ENCODE measurements around the gene B4GALNT1. TPM values are rescaled to one million over a fixed set of nuclear protein-coding genes. Genes with fewer than 3 reads are reported as not detected.
A peak's percentile ranks its signal among the peaks of the same experiment; 100 is the strongest.
"Not testable (repeated sequence)": the region's sequence is repeated elsewhere in the genome, so short reads cannot be mapped to it uniquely, and the experiment has no call there.

The B4GALNT1 gene
- total RNA-seq, 1 experiment from 2014 or later = 11.1 TPM

GRCh38 chr12:57637364-57637763 is 4.4 kb upstream of the B4GALNT1 start:
- CTCF ChIA-PET = interaction anchor here (1.7 kb wide), 1 partner anchor 54 kb away, joined by 4 read pairs; no protein-coding TSS in a partner anchor
- Mint-ChIP-seq H3K27me3 (ENCODE audit: unreplicated experiment) (peaks cover 42% of the 10 kb centered on the region), H3K4me3 (ENCODE audit: low read depth, unreplicated experiment) (no peak overlapping the region), H3K27ac (ENCODE audit: unreplicated experiment) (no peak overlapping the region), H3K9me3 (ENCODE audit: low read depth, unreplicated experiment) (no peaks in the 10 kb centered on the region), H3K4me1 (ENCODE audit: low read depth, unreplicated experiment) (peaks cover 9% of the 10 kb centered on the region), H3K36me3 (ENCODE audit: insufficient read depth, unreplicated experiment) (peaks cover 7% of the 10 kb centered on the region)
- DNase-seq = no peak
- no TSS peak for BruUV-seq (replicated peaks)
- TF ChIP-seq CTCF (IDR thresholded peaks at IDR 0.05; ENCODE audit: unreplicated experiment) = no peak
- intact Hi-C loops (cut with micrococcal nuclease; ENCODE audit: unreplicated experiment) = loop anchor here (10.0 kb wide), 1 partner anchor 47 kb away; no protein-coding TSS in a partner anchor

- intact Hi-C loops (cut with micrococcal nuclease; ENCODE audit: unreplicated experiment) = loop anchor here (10.0 kb wide), 1 partner anchor 48 kb away; no protein-coding TSS in a partner anchor
- not testable (repeated sequence) for H3K4me3 Mint-ChIP-seq (ENCODE audit: low read depth, unreplicated experiment); BruUV-seq (replicated peaks); H3K27ac Mint-ChIP-seq (ENCODE audit: unreplicated experiment); DNase-seq; H3K9me3 Mint-ChIP-seq (ENCODE audit: low read depth, unreplicated experiment)
- Mint-ChIP-seq H3K27me3 (ENCODE audit: unreplicated experiment) (peaks cover 36% of the 10 kb centered on the region), H3K36me3 (ENCODE audit: insufficient read depth, unreplicated experiment) (peaks cover 13% of the 10 kb centered on the region), H3K4me1 (ENCODE audit: low read depth, unreplicated experiment) (peaks cover 16% of the 10 kb centered on the region)
- CTCF ChIA-PET = interaction anchor here (1.7 kb wide), 1 partner anchor 53 kb away, joined by 4 read pairs; no protein-coding TSS in a partner anchor
These were observed 3.7 kb upstream of the B4GALNT1 start for GRCh38 chr12:57636731-57637130.

GRCh38 chr12:57632073-57632957 is 686 bp downstream of the B4GALNT1 start:
- CTCF ChIA-PET = interaction anchor here (0.6 to 1.2 kb wide), 5 partner anchors 27 to 1186 kb away, joined by 3 to 11 read pairs (median 4); partner anchors contain the start of gene DCTN2
- H3K4me1 Mint-ChIP-seq (ENCODE audit: low read depth, unreplicated experiment) = peaks cover 20% of the 10 kb centered on the region
- H3K27me3 Mint-ChIP-seq (ENCODE audit: unreplicated experiment) = peaks cover 2% of the 10 kb centered on the region
- DNase-seq = peak; percentile 48
- intact Hi-C loops (cut with micrococcal nuclease; ENCODE audit: unreplicated experiment) = loop anchor here (10.0 kb wide), 1 partner anchor 52 kb away; no protein-coding TSS in a partner anchor
- H3K36me3 Mint-ChIP-seq (ENCODE audit: insufficient read depth, unreplicated experiment) = peaks cover 17% of the 10 kb centered on the region
- no peaks in the 10 kb centered on the region for H3K9me3 Mint-ChIP-seq (ENCODE audit: low read depth, unreplicated experiment)
- no TSS peak for BruUV-seq (replicated peaks)
- peak overlapping the region; percentile 14 for H3K27ac Mint-ChIP-seq (ENCODE audit: unreplicated experiment)
- H3K4me3 Mint-ChIP-seq (ENCODE audit: low read depth, unreplicated experiment) = peak overlapping the region; percentile 84
- TF ChIP-seq CTCF (IDR thresholded peaks at IDR 0.05; ENCODE audit: unreplicated experiment) = no peak

- Mint-ChIP-seq H3K36me3 (ENCODE audit: insufficient read depth, unreplicated experiment) (peaks cover 17% of the 10 kb centered on the region), H3K9me3 (ENCODE audit: low read depth, unreplicated experiment) (no peaks in the 10 kb centered on the region), H3K27ac (ENCODE audit: unreplicated experiment) (no peak overlapping the region), H3K4me3 (ENCODE audit: low read depth, unreplicated experiment) (peak overlapping the region; percentile 84), H3K4me1 (ENCODE audit: low read depth, unreplicated experiment) (peaks cover 20% of the 10 kb centered on the region), H3K27me3 (ENCODE audit: unreplicated experiment) (peaks cover 8% of the 10 kb centered on the region)
- intact Hi-C loops (cut with micrococcal nuclease; ENCODE audit: unreplicated experiment) = loop anchor here (10.0 kb wide), 1 partner anchor 53 kb away; no protein-coding TSS in a partner anchor
- BruUV-seq (replicated peaks) = no TSS peak
- TF ChIP-seq CTCF (IDR thresholded peaks at IDR 0.05; ENCODE audit: unreplicated experiment) = no peak
- DNase-seq = no peak
- CTCF ChIA-PET = interaction anchor here (0.6 kb wide), 1 partner anchor 1185 kb away, joined by 5 read pairs; no protein-coding TSS in a partner anchor
These were observed 1.4 kb downstream of the B4GALNT1 start for GRCh38 chr12:57631566-57632072.
